Stimulated activated CD4-positive, alpha-beta T cell treated with anti-CD3 and anti-CD28 coated beads, Interleukin-1b, Interleukin-23, amount 100 ng/mL, for 1 hour (primary cell): ENCODE measurements around the gene SPOCD1.

Experiments used
- DNase-seq, 2 donors: peaks; one replicate each; pipeline ENCODE4 v3.0.0-alpha.2; 2020; ENCODE audit warnings: low read depth in 2 of 2

SPOCD1 gene

GRCh38 chr1:31787261-31787660 lies 28.6 kb downstream of the SPOCD1 start:
- DNase-seq: no peak

GRCh38 chr1:31786366-31787060 lies 29.3 kb downstream of the SPOCD1 start:
- no peak for DNase-seq

- no peak for DNase-seq
These were observed 29.9 kb downstream of the SPOCD1 start for GRCh38 chr1:31785947-31786290.

- DNase-seq: no peak
These were observed 30.5 kb downstream of the SPOCD1 start for GRCh38 chr1:31785020-31785946.

- DNase-seq: no peak
These were observed 31.3 kb downstream of the SPOCD1 start for GRCh38 chr1:31784356-31785019.

- no peak for DNase-seq
These were observed 32.0 kb downstream of the SPOCD1 start for GRCh38 chr1:31783846-31784245.

- no peak for DNase-seq
These were observed 33.1 kb downstream of the SPOCD1 start for GRCh38 chr1:31782421-31783410.

GRCh38 chr1:31781756-31782371 lies 34.0 kb downstream of the SPOCD1 start:
- DNase-seq: no peak

GRCh38 chr1:31781138-31781755 lies 34.6 kb downstream of the SPOCD1 start:
- DNase-seq: no peak

- DNase-seq: no peak
These were observed 35.2 kb downstream of the SPOCD1 start for GRCh38 chr1:31780632-31781031.

GRCh38 chr1:31779687-31780086 lies 36.1 kb downstream of the SPOCD1 start:
- no peak for DNase-seq

GRCh38 chr1:31778763-31779488 lies 36.9 kb downstream of the SPOCD1 start:
- DNase-seq: no peak

GRCh38 chr1:31776516-31776915 lies 39.3 kb downstream of the SPOCD1 start:
- no peak for DNase-seq

- no peak for DNase-seq
These were observed 39.8 kb downstream of the SPOCD1 start for GRCh38 chr1:31776032-31776431.

- DNase-seq: no peak
These were observed 40.4 kb downstream of the SPOCD1 start for GRCh38 chr1:31775210-31775999.

GRCh38 chr1:31774495-31774894 lies 41.3 kb downstream of the SPOCD1 start:
- no peak for DNase-seq

- DNase-seq: no peak
These were observed 42.0 kb downstream of the SPOCD1 start for GRCh38 chr1:31773861-31774260.

GRCh38 chr1:31772669-31773248 lies 43.1 kb downstream of the SPOCD1 start:
- DNase-seq: no peak
